Measurements from ENCODE around the gene IRF4. TPM values are rescaled to one million over a fixed set of nuclear protein-coding genes. Genes with fewer than 3 reads are reported as not detected.

The IRF4 gene
- polyA plus RNA-seq, 1 experiment = not detected

- Histone ChIP-seq H3K27me3 (ENCODE audit: control insufficient read depth, insufficient read depth, low read length) (peaks cover 7% of the 10 kb centered on the region), H3K36me3 (ENCODE audit: control insufficient read depth, insufficient read depth, low read length) (no peaks in the 10 kb centered on the region), H3K4me3 (ENCODE audit: low read depth, low read length) (no peak overlapping the region)
- POLR2A ChIA-PET = no interaction called here
- TF ChIP-seq, protein P1, sequence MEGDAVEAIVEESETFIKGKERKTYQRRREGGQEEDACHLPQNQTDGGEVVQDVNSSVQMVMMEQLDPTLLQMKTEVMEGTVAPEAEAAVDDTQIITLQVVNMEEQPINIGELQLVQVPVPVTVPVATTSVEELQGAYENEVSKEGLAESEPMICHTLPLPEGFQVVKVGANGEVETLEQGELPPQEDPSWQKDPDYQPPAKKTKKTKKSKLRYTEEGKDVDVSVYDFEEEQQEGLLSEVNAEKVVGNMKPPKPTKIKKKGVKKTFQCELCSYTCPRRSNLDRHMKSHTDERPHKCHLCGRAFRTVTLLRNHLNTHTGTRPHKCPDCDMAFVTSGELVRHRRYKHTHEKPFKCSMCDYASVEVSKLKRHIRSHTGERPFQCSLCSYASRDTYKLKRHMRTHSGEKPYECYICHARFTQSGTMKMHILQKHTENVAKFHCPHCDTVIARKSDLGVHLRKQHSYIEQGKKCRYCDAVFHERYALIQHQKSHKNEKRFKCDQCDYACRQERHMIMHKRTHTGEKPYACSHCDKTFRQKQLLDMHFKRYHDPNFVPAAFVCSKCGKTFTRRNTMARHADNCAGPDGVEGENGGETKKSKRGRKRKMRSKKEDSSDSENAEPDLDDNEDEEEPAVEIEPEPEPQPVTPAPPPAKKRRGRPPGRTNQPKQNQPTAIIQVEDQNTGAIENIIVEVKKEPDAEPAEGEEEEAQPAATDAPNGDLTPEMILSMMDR (IDR thresholded peaks at IDR 0.05; ENCODE audit: insufficient read depth, low read depth, low read length) = no peak
- CTCF ChIA-PET = interaction anchor here (0.6 to 0.8 kb wide), 2 partner anchors 11 to 218 kb away, joined by 3 read pairs; no protein-coding TSS in a partner anchor
- no peak for DNase-seq (ENCODE audit: low read depth)
Measured at GRCh38 chr6:384898-385297, 6.7 kb upstream of the IRF4 start.

DNA sequence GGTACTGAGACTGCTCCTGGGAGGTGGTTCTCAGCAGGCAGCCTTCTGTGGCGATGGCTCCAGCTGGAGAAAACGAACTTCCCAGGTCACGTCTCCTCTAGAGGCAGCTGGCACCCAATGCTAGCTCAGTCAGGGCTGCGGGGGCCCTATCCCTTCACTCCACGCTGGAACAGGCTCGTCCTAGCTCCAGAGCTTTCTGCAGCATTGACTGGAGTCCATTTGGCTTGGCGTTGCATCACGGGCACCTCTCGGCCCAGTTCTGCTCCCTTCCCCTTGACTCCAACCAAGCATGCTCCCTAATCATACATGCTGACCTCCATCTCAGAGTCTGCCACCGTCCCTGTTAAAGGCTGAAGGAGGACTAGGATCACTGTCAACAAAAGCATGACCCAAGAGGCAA, 5.9 kb upstream of the IRF4 start:
- H3K36me3 ChIP-seq (ENCODE audit: control insufficient read depth, insufficient read depth, low read length) = no peaks in the 10 kb centered on the region
- H3K4me3 ChIP-seq (ENCODE audit: low read depth, low read length) = no peak overlapping the region
- DNase-seq (ENCODE audit: low read depth) = no peak
- CTCF ChIA-PET = interaction anchor here (0.6 to 0.8 kb wide), 2 partner anchors 10 to 219 kb away, joined by 3 read pairs; no protein-coding TSS in a partner anchor
- POLR2A ChIA-PET = no interaction called here
- TF ChIP-seq, protein P1 (IDR thresholded peaks at IDR 0.05; ENCODE audit: insufficient read depth, low read depth, low read length) = no peak
- H3K27me3 ChIP-seq (ENCODE audit: control insufficient read depth, insufficient read depth, low read length) = peaks cover 11% of the 10 kb centered on the region

GRCh38 chr6:386688-387266, 4.8 kb upstream of the IRF4 start:
- no peak for DNase-seq (ENCODE audit: low read depth)

GRCh38 chr6:387293-387741, 4.2 kb upstream of the IRF4 start:
- TF ChIP-seq, protein P1 (IDR thresholded peaks at IDR 0.05; ENCODE audit: insufficient read depth, low read depth, low read length) = no peak
- Histone ChIP-seq H3K27me3 (ENCODE audit: control insufficient read depth, insufficient read depth, low read length) (peaks cover 24% of the 10 kb centered on the region), H3K4me3 (ENCODE audit: low read depth, low read length) (no peak overlapping the region), H3K36me3 (ENCODE audit: control insufficient read depth, insufficient read depth, low read length) (no peaks in the 10 kb centered on the region)
- CTCF ChIA-PET = interaction anchor here (0.6 to 0.8 kb wide), 2 partner anchors 11 to 140 kb away, joined by 3 to 4 read pairs; no protein-coding TSS in a partner anchor
- POLR2A ChIA-PET = no interaction called here
- no peak for DNase-seq (ENCODE audit: low read depth)

More at GRCh38 chr6:386688-387266, 4.8 kb upstream of the IRF4 start:
- ChIA-PET POLR2A (no interaction called here), CTCF (interaction anchor here (0.6 kb wide), 1 partner anchor 140 kb away, joined by 3 read pairs; no protein-coding TSS in a partner anchor)
- Histone ChIP-seq H3K27me3 (ENCODE audit: control insufficient read depth, insufficient read depth, low read length) (peaks cover 19% of the 10 kb centered on the region), H3K4me3 (ENCODE audit: low read depth, low read length) (no peak overlapping the region), H3K36me3 (ENCODE audit: control insufficient read depth, insufficient read depth, low read length) (no peaks in the 10 kb centered on the region)
- TF ChIP-seq, protein P1 (IDR thresholded peaks at IDR 0.05; ENCODE audit: insufficient read depth, low read depth, low read length) = no peak

GRCh38 chr6:388202-388903, 3.2 kb upstream of the IRF4 start:
- ChIA-PET CTCF (interaction anchor here (0.8 kb wide), 1 partner anchor 12 kb away, joined by 4 read pairs; no protein-coding TSS in a partner anchor), POLR2A (no interaction called here)
- Histone ChIP-seq H3K4me3 (ENCODE audit: low read depth, low read length) (no peak overlapping the region), H3K36me3 (ENCODE audit: control insufficient read depth, insufficient read depth, low read length) (no peaks in the 10 kb centered on the region), H3K27me3 (ENCODE audit: control insufficient read depth, insufficient read depth, low read length) (peaks cover 28% of the 10 kb centered on the region)
- TF ChIP-seq, protein P1 (IDR thresholded peaks at IDR 0.05; ENCODE audit: insufficient read depth, low read depth, low read length) = no peak
- DNase-seq (ENCODE audit: low read depth) = no peak
